Adipocyte (in vitro differentiated cells): Measurements from ENCODE around the gene CYRIA.
A peak's percentile ranks its signal among the peaks of the same experiment; 100 is the strongest.

Experiments used
- DNase-seq: peaks from one replicate; pipeline ENCODE4 v3.0.0-alpha.2; 2015; ENCODE audit warnings: low read depth
- H3K27me3 ChIP-seq: replicated peaks from 2 replicates; pipeline ENCODE4 v1.7.0; 2013; ENCODE audit warnings: mild to moderate bottlenecking, low read length, moderate library complexity; ENCODE audit not compliant: control insufficient read depth, insufficient read depth
- H3K36me3 ChIP-seq: 2 replicates; pipeline ENCODE4 v1.7.0; 2013; ENCODE audit warnings: low read length, mild to moderate bottlenecking, moderate library complexity; ENCODE audit not compliant: control insufficient read depth, insufficient read depth, severe bottlenecking
- H3K4me1 ChIP-seq: 2 replicates; pipeline ENCODE4 v1.7.0; 2013; ENCODE audit warnings: mild to moderate bottlenecking, low read length, moderate library complexity; ENCODE audit not compliant: control insufficient read depth, insufficient read depth
- H3K4me3 ChIP-seq: 2 replicates; pipeline ENCODE4 v1.7.0; 2013; ENCODE audit warnings: mild to moderate bottlenecking, low read length, moderate library complexity
- H3K9ac ChIP-seq: 2 replicates; pipeline ENCODE4 v1.7.0; 2013; ENCODE audit warnings: mild to moderate bottlenecking, low read length, moderate library complexity
- H3K9me3 ChIP-seq: 2 replicates; pipeline ENCODE4 v1.7.0; 2013; ENCODE audit warnings: mild to moderate bottlenecking, low read length, moderate library complexity; ENCODE audit not compliant: control insufficient read depth

CYRIA gene

GRCh38 chr2:16666449-16666801 is 791 bp upstream of the CYRIA start:
- Histone ChIP-seq H3K9ac (peak overlapping the region; percentile 53), H3K4me1 (peaks cover 29% of the 10 kb centered on the region), H3K27me3 (no peaks in the 10 kb centered on the region), H3K9me3 (no peaks in the 10 kb centered on the region), H3K36me3 (no peaks in the 10 kb centered on the region), H3K4me3 (peak overlapping the region; percentile 75)
- DNase-seq: peak; percentile 17

- H3K4me1 ChIP-seq: peaks cover 31% of the 10 kb centered on the region
- H3K9me3 ChIP-seq: no peaks in the 10 kb centered on the region
- no peak for DNase-seq
- H3K4me3 ChIP-seq: peak overlapping the region; percentile 80
- H3K27me3 ChIP-seq: no peaks in the 10 kb centered on the region
- peak overlapping the region; percentile 71 for H3K9ac ChIP-seq
- no peaks in the 10 kb centered on the region for H3K36me3 ChIP-seq
Measured at GRCh38 chr2:16664809-16665747, 556 bp downstream of the CYRIA start.

- Histone ChIP-seq H3K9ac (peak overlapping the region; percentile 1), H3K9me3 (no peaks in the 10 kb centered on the region), H3K27me3 (peaks cover 4% of the 10 kb centered on the region), H3K36me3 (no peaks in the 10 kb centered on the region), H3K4me1 (peaks cover 31% of the 10 kb centered on the region), H3K4me3 (peak overlapping the region; percentile 80)
- no peak for DNase-seq
Measured at GRCh38 chr2:16664052-16664731, 1.4 kb downstream of the CYRIA start.

- Histone ChIP-seq H3K9ac (no peak overlapping the region), H3K4me3 (no peak overlapping the region), H3K27me3 (peaks cover 4% of the 10 kb centered on the region), H3K4me1 (peaks cover 31% of the 10 kb centered on the region), H3K36me3 (no peaks in the 10 kb centered on the region), H3K9me3 (no peaks in the 10 kb centered on the region)
- no peak for DNase-seq
Measured at GRCh38 chr2:16663121-16663905, 2.3 kb downstream of the CYRIA start.

GRCh38 chr2:16661936-16662839 is 3.4 kb downstream of the CYRIA start:
- H3K4me3 ChIP-seq: no peak overlapping the region
- H3K27me3 ChIP-seq: peaks cover 4% of the 10 kb centered on the region
- H3K4me1 ChIP-seq: peaks cover 36% of the 10 kb centered on the region
- DNase-seq: no peak
- no peaks in the 10 kb centered on the region for H3K9me3 ChIP-seq
- H3K36me3 ChIP-seq: no peaks in the 10 kb centered on the region
- no peak overlapping the region for H3K9ac ChIP-seq

GRCh38 chr2:16661526-16661925 is 4.1 kb downstream of the CYRIA start:
- Histone ChIP-seq H3K4me1 (peaks cover 41% of the 10 kb centered on the region), H3K9ac (no peak overlapping the region), H3K27me3 (peaks cover 4% of the 10 kb centered on the region), H3K36me3 (no peaks in the 10 kb centered on the region), H3K9me3 (no peaks in the 10 kb centered on the region), H3K4me3 (no peak overlapping the region)
- DNase-seq: no peak

GRCh38 chr2:16660556-16660955 is 5.1 kb downstream of the CYRIA start:
- Histone ChIP-seq H3K36me3 (no peaks in the 10 kb centered on the region), H3K27me3 (peaks cover 4% of the 10 kb centered on the region), H3K4me1 (peaks cover 44% of the 10 kb centered on the region), H3K9ac (no peak overlapping the region), H3K4me3 (no peak overlapping the region), H3K9me3 (no peaks in the 10 kb centered on the region)
- no peak for DNase-seq

- Histone ChIP-seq H3K9ac (no peak overlapping the region), H3K27me3 (peaks cover 4% of the 10 kb centered on the region), H3K4me3 (no peak overlapping the region), H3K36me3 (no peaks in the 10 kb centered on the region), H3K9me3 (no peaks in the 10 kb centered on the region), H3K4me1 (peaks cover 45% of the 10 kb centered on the region)
- DNase-seq: no peak
Measured at GRCh38 chr2:16660114-16660513, 5.5 kb downstream of the CYRIA start.

- Histone ChIP-seq H3K36me3 (no peaks in the 10 kb centered on the region), H3K9me3 (no peaks in the 10 kb centered on the region), H3K4me3 (no peak overlapping the region), H3K27me3 (peaks cover 4% of the 10 kb centered on the region), H3K9ac (no peak overlapping the region), H3K4me1 (peaks cover 47% of the 10 kb centered on the region)
- DNase-seq: no peak
Measured at GRCh38 chr2:16658076-16658739, 7.4 kb downstream of the CYRIA start.

- Histone ChIP-seq H3K4me3 (no peak overlapping the region), H3K9ac (no peak overlapping the region), H3K9me3 (no peaks in the 10 kb centered on the region), H3K4me1 (peaks cover 52% of the 10 kb centered on the region), H3K36me3 (no peaks in the 10 kb centered on the region), H3K27me3 (peaks cover 4% of the 10 kb centered on the region)
- no peak for DNase-seq
Measured at GRCh38 chr2:16657671-16658070, 8.0 kb downstream of the CYRIA start.
